PFSK-1 (cell line): ENCODE measurements around the gene BNIP1.

Experiments
- FOXP2 ChIP-seq: optimal IDR thresholded peaks from 2 replicates; pipeline ENCODE3; 2011; ENCODE audit warnings: borderline replicate concordance, control low read depth, inconsistent platforms; ENCODE audit not compliant: insufficient read depth; ENCODE audit errors: extremely low read length, extremely low read depth
- POLR2AphosphoS5 ChIP-seq: IDR thresholded peaks from 2 replicates; pipeline ENCODE4 v1.6.1; 2012; ENCODE audit warnings: low read depth, mild to moderate bottlenecking, control low read depth, low read length, moderate library complexity
- SIN3A ChIP-seq: IDR thresholded peaks from 2 replicates; pipeline ENCODE4 v1.6.1; 2012; ENCODE audit warnings: mild to moderate bottlenecking, low read length, moderate library complexity, borderline replicate concordance; ENCODE audit not compliant: insufficient read depth
- TAF1 ChIP-seq: IDR thresholded peaks from 2 replicates; pipeline ENCODE4 v1.6.1; 2012; ENCODE audit warnings: low read length, control low read depth, borderline replicate concordance; ENCODE audit not compliant: insufficient read depth
- TF ChIP-seq, protein P1 (sequence below), 2 experiments: IDR thresholded peaks; 2 replicates each; pipeline versions ENCODE4 v1.6.1 to v1.8.0; 2011 to 2012; ENCODE audit warnings: low read depth in 2 of 2, low read length in 2 of 2, control low read depth in 1 of 2, inconsistent platforms in 1 of 2, mild to moderate bottlenecking in 1 of 2, moderate library complexity in 1 of 2; ENCODE audit not compliant: insufficient read depth in 1 of 2

DNA sequence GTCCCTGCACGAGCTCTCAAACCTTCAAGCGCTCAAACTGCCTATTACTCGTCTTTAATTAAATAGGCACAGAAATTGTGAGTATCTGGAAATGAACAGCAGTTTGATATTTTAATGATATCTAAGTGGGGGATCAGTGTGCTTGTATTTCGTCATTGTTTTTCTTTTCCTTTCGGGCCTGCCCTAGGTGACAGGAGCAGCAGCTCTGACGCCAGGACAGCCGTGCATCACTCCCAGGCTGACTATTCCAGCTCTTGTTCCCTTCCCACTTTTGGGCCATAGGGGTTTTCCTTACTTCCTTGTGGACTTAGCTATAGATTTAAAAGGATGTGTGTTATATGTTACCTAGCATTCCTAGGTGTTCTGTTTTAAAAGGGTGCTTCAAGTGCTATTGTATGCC is 9.5 kb downstream of the BNIP1 start:
- TF ChIP-seq, protein P1, sequence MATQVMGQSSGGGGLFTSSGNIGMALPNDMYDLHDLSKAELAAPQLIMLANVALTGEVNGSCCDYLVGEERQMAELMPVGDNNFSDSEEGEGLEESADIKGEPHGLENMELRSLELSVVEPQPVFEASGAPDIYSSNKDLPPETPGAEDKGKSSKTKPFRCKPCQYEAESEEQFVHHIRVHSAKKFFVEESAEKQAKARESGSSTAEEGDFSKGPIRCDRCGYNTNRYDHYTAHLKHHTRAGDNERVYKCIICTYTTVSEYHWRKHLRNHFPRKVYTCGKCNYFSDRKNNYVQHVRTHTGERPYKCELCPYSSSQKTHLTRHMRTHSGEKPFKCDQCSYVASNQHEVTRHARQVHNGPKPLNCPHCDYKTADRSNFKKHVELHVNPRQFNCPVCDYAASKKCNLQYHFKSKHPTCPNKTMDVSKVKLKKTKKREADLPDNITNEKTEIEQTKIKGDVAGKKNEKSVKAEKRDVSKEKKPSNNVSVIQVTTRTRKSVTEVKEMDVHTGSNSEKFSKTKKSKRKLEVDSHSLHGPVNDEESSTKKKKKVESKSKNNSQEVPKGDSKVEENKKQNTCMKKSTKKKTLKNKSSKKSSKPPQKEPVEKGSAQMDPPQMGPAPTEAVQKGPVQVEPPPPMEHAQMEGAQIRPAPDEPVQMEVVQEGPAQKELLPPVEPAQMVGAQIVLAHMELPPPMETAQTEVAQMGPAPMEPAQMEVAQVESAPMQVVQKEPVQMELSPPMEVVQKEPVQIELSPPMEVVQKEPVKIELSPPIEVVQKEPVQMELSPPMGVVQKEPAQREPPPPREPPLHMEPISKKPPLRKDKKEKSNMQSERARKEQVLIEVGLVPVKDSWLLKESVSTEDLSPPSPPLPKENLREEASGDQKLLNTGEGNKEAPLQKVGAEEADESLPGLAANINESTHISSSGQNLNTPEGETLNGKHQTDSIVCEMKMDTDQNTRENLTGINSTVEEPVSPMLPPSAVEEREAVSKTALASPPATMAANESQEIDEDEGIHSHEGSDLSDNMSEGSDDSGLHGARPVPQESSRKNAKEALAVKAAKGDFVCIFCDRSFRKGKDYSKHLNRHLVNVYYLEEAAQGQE (IDR thresholded peaks at IDR 0.05; ENCODE audit: insufficient read depth in 1 of 2, low read depth in 2 of 2, low read length in 2 of 2) = no peak
- TF ChIP-seq POLR2AphosphoS5 (no peak), FOXP2 (no peak), TAF1 (no peak), SIN3A (no peak)
